Endodermal cell (in vitro differentiated cells): ENCODE results near the gene IFNL4. TPM values are rescaled to one million over a fixed set of nuclear protein-coding genes. Genes with fewer than 3 reads are reported as not detected.

Experiments
- DNase-seq: peaks from one replicate; pipeline ENCODE4 v3.0.0-alpha.2; 2017
- H3K27ac ChIP-seq: 2 replicates; pipeline ENCODE4 v1.5.1; 2013; ENCODE audit warnings: mild to moderate bottlenecking, low read depth, low read length, moderate library complexity
- H3K27me3 ChIP-seq: 2 replicates; pipeline ENCODE4 v1.6.1; 2013; ENCODE audit warnings: mild to moderate bottlenecking, low read length, moderate library complexity; ENCODE audit not compliant: insufficient read depth, control insufficient read depth, poor library complexity, severe bottlenecking
- H3K36me3 ChIP-seq: 2 replicates; pipeline ENCODE4 v1.7.0; 2013; ENCODE audit warnings: mild to moderate bottlenecking, low read length, moderate library complexity; ENCODE audit not compliant: control insufficient read depth, insufficient read depth
- H3K4me1 ChIP-seq: one replicate; pipeline ENCODE4 v1.7.0; 2013; ENCODE audit warnings: low read length; ENCODE audit not compliant: control insufficient read depth, insufficient read depth
- H3K4me3 ChIP-seq: 2 replicates; pipeline ENCODE4 v1.5.1; 2013; ENCODE audit warnings: mild to moderate bottlenecking, low read length, moderate library complexity
- H3K9ac ChIP-seq: 2 replicates; pipeline ENCODE4 v1.6.1; 2013; ENCODE audit warnings: mild to moderate bottlenecking, low read length, moderate library complexity; ENCODE audit not compliant: poor library complexity, severe bottlenecking; ENCODE audit errors: extremely low read depth
- H3K9me3 ChIP-seq: 2 replicates; pipeline ENCODE4 v1.6.1; 2013; ENCODE audit warnings: mild to moderate bottlenecking, low read length, moderate library complexity; ENCODE audit not compliant: control insufficient read depth
- H3K27ac Mint-ChIP-seq: 2 replicates; pipeline ENCODE4 v1.8.0; 2020; ENCODE audit warnings: mixed read lengths
- H3K27me3 Mint-ChIP-seq: 2 replicates; pipeline ENCODE4 v1.8.0; 2021; ENCODE audit warnings: mild to moderate bottlenecking, mixed read lengths; ENCODE audit not compliant: insufficient read depth
- H3K36me3 Mint-ChIP-seq: 2 replicates; pipeline ENCODE4 v1.8.0; 2020; ENCODE audit warnings: low read depth, mixed read lengths
- H3K4me1 Mint-ChIP-seq: 2 replicates; pipeline ENCODE4 v1.8.0; 2020; ENCODE audit warnings: mixed read lengths
- H3K4me3 Mint-ChIP-seq: 2 replicates; pipeline ENCODE4 v1.8.0; 2020; ENCODE audit warnings: mild to moderate bottlenecking, moderate library complexity, mixed read lengths
- H3K9me3 Mint-ChIP-seq: 2 replicates; pipeline ENCODE4 v1.8.0; 2020; ENCODE audit warnings: mild to moderate bottlenecking, mixed read lengths
- WGBS, 2 experiments: methylation state at CpG; one replicate each; pipeline versions ENCODE4 v1.1.5 to v1.1.7; 2013; ENCODE audit warnings: missing lambda C conversion rate in 2 of 2, mixed read lengths in 1 of 2; ENCODE audit not compliant: insufficient coverage in 1 of 2, insufficient read length in 1 of 2; 5-methylcytosine and 5-hydroxymethylcytosine counted together
- total RNA-seq, 2 donors: library from RNA; stranded (reverse); fragmentation: NEBNext Ultra II Directional in 1 of 2; extraction: Animal tissue kit (Norgen Biotek cat#: 25700) in 1 of 2; gene quantifications; 2 replicates in 1 of 2; 3 replicates in 1 of 2; pipeline ENCODE4 v1.2.1, GENCODE V29; 2021
- TF ChIP-seq, protein P1 (sequence below): fragments of 200-600 bp; sonication (generic); conservative IDR thresholded peaks from 2 replicates; pipeline ENCODE4 v1.5.0; 2021; ENCODE audit warnings: antibody characterized with exemption, mild to moderate bottlenecking

Gene IFNL4
- total RNA-seq, 2 donors from 2014 or later, result not detected

DNA sequence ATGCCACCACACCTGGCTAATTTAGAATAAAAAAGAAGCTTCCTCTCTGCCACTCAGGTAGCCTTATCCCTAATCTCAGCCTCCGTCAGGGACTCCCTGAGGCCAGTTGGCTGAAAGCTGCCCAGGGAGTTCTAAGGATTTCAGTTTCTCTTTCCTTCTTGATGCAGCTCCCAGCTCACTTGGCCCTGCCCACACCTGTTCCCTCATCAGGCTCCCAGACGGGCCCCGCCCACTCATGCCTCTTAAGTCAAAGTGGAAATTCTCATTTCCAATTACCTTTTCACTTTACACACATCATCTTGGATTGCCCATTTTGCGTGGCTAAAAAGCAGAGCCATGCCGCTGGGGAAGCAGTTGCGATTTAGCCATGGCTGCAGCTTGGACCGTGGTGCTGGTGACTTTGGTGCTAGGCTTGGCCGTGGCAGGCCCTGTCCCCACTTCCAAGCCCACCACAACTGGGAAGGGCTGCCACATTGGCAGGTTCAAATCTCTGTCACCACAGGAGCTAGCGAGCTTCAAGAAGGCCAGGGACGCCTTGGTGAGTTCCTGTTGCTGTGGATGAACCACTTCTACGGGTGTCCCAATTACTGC, 47.5 kb upstream of the IFNL4 start, which contains the start of gene IFNL1:
IFNL1 (plus strand) TSS at position 353 of the 591 bp plus-strand sequence; CDS start at position 368, 15 bp downstream.
- no peak within 1 kb of the TSS for H3K9ac ChIP-seq
- TF ChIP-seq, protein P1, sequence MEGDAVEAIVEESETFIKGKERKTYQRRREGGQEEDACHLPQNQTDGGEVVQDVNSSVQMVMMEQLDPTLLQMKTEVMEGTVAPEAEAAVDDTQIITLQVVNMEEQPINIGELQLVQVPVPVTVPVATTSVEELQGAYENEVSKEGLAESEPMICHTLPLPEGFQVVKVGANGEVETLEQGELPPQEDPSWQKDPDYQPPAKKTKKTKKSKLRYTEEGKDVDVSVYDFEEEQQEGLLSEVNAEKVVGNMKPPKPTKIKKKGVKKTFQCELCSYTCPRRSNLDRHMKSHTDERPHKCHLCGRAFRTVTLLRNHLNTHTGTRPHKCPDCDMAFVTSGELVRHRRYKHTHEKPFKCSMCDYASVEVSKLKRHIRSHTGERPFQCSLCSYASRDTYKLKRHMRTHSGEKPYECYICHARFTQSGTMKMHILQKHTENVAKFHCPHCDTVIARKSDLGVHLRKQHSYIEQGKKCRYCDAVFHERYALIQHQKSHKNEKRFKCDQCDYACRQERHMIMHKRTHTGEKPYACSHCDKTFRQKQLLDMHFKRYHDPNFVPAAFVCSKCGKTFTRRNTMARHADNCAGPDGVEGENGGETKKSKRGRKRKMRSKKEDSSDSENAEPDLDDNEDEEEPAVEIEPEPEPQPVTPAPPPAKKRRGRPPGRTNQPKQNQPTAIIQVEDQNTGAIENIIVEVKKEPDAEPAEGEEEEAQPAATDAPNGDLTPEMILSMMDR, result no peak
- H3K4me1 ChIP-seq, result no peaks in the 10 kb centered on the region
- no peak for DNase-seq
- no peaks in the 10 kb centered on the region for H3K36me3 ChIP-seq
- Mint-ChIP-seq H3K4me1 (no peaks in the 10 kb centered on the region), H3K36me3 (no peaks in the 10 kb centered on the region), H3K27me3 (peaks cover 28% of the 10 kb centered on the region), H3K27ac (no peak within 1 kb of the TSS), H3K9me3 (no peaks in the 10 kb centered on the region), H3K4me3 (no peak within 1 kb of the TSS)
- H3K4me3 ChIP-seq, result no peak within 1 kb of the TSS
- H3K27me3 ChIP-seq, result peaks cover 25% of the 10 kb centered on the region
- H3K27ac ChIP-seq, result no peak within 1 kb of the TSS
- H3K9me3 ChIP-seq, result no peaks in the 10 kb centered on the region
- 87 to 89% methylated on average over 7 to 11 of the region's 11 CpGs for WGBS, 2 experiments

DNA sequence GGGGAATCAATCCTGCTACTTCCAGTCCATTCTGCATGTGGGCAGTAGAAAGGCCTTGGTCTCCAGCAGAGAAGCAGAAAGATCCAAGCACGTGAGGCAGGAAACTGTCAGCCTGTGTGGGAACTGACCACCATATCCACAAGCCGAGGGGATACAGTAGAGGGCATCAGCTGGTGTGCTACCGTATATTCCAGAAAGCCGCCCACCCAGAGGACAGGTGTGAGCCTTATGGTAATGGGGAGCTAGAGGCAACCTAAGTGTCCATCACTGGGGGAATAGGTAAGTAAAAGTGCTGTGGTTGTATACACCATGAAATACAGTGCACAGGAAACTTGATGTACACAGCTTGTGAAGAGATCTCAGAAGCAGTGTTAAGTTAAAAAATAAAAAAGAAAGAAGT, 44.7 kb upstream of the IFNL4 start:
- Histone ChIP-seq H3K36me3 (no peaks in the 10 kb centered on the region), H3K9ac (no peak overlapping the region), H3K27me3 (peaks cover 44% of the 10 kb centered on the region), H3K9me3 (no peaks in the 10 kb centered on the region), H3K4me1 (no peaks in the 10 kb centered on the region), H3K27ac (no peak overlapping the region), H3K4me3 (no peak overlapping the region)
- TF ChIP-seq, protein P1, result no peak
- Mint-ChIP-seq H3K4me3 (no peak overlapping the region), H3K4me1 (no peaks in the 10 kb centered on the region), H3K27ac (no peak overlapping the region), H3K36me3 (no peaks in the 10 kb centered on the region), H3K9me3 (no peaks in the 10 kb centered on the region), H3K27me3 (peaks cover 44% of the 10 kb centered on the region)
- DNase-seq, result no peak
- WGBS, 2 experiments, result 61 to 75% methylated on average over 4 of the region's 4 CpGs

DNA sequence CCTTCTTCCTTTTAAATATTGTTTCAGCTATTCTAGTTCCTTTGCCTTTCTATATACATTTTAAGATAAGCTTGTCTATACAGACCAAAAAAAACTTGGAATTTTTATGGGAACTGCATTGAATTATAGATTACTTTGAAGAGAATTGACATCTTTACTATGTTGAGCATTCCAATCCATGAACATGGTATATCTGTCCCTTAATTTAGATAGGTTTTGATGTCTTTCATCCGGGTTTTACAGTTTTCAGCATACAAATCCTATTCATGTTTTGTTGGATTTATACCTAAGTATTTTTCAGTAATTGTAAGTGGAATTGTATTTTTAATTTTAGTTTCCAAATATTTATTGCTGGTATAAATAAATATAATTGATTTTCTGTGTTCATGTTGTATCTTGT, 35.4 kb upstream of the IFNL4 start:
- peaks cover 69% of the 10 kb centered on the region for H3K27me3 Mint-ChIP-seq
- 100% methylated on average over 1 of the region's 1 CpG; no CpG with 5 or more reads in 1 of the 2 experiments for WGBS, 2 experiments

More for the DNA sequence above, 35.4 kb upstream of the IFNL4 start:
- H3K9me3 Mint-ChIP-seq, result peaks cover 12% of the 10 kb centered on the region
- H3K4me1 ChIP-seq, result no peaks in the 10 kb centered on the region
- peaks cover 50% of the 10 kb centered on the region for H3K27me3 ChIP-seq
- no peaks in the 10 kb centered on the region for H3K9me3 ChIP-seq
- TF ChIP-seq, protein P1, result no peak
- H3K4me1 Mint-ChIP-seq, result no peaks in the 10 kb centered on the region
- H3K4me3 Mint-ChIP-seq, result no peak overlapping the region
- no peak overlapping the region for H3K27ac ChIP-seq
- no peaks in the 10 kb centered on the region for H3K36me3 ChIP-seq
- no peak overlapping the region for H3K9ac ChIP-seq
- H3K4me3 ChIP-seq, result no peak overlapping the region
- DNase-seq, result no peak
- no peaks in the 10 kb centered on the region for H3K36me3 Mint-ChIP-seq
- no peak overlapping the region for H3K27ac Mint-ChIP-seq
